ENCODE measurements around the gene EPS8L2. TPM values are rescaled to one million over a fixed set of nuclear protein-coding genes. Genes with fewer than 3 reads are reported as not detected.
"Not testable (repeated sequence)": the region's sequence is repeated elsewhere in the genome, so short reads cannot be mapped to it uniquely, and the experiment has no call there.

Gene EPS8L2
- total RNA-seq, 3 donors from 2014 or later, result 5.2 to 13.0 (median 7.0) TPM

DNA sequence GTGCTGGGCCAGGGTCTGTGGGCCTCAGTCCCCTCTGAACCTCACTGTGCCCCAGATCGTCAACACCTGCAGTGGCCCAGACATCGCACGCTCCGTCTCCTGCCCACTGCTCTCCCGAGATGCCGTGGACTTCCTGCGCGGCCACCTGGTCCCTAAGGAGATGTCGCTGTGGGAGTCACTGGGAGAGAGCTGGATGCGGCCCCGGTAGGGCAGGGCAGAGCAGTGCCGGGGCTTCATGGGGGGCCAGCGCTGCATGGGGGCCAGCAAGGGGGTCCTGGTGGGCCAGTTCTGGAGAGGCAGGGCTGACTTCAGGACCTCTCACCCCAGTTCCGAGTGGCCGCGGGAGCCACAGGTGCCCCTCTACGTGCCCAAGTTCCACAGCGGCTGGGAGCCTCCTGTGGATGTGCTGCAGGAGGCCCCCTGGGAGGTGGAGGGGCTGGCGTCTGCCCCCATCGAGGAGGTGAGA is 16.3 kb downstream of the EPS8L2 start:
- no peak overlapping the region for H3K4me3 Mint-ChIP-seq
- ATAC-seq (no peak), DNase-seq (no peak)
- H3K36me3 Mint-ChIP-seq (ENCODE audit: insufficient read depth), result no peaks in the 10 kb centered on the region
- peaks cover 8% of the 10 kb centered on the region for H3K27me3 Mint-ChIP-seq (ENCODE audit: low read depth)
- peaks cover 16% of the 10 kb centered on the region for H3K4me1 Mint-ChIP-seq (ENCODE audit: low read depth)
- H3K9me3 Mint-ChIP-seq, result no peaks in the 10 kb centered on the region

GRCh38 chr11:723120-723883 is 17.3 kb downstream of the EPS8L2 start:
- ATAC-seq, result peak in 1 of 2 donors; percentile 25
- Mint-ChIP-seq H3K4me3 (peak overlapping the region; percentile 65), H3K27me3 (ENCODE audit: low read depth) (peaks cover 8% of the 10 kb centered on the region), H3K4me1 (ENCODE audit: low read depth) (peaks cover 16% of the 10 kb centered on the region), H3K9me3 (no peaks in the 10 kb centered on the region), H3K36me3 (ENCODE audit: insufficient read depth) (no peaks in the 10 kb centered on the region)
- DNase-seq, result peak; percentile 38

DNA sequence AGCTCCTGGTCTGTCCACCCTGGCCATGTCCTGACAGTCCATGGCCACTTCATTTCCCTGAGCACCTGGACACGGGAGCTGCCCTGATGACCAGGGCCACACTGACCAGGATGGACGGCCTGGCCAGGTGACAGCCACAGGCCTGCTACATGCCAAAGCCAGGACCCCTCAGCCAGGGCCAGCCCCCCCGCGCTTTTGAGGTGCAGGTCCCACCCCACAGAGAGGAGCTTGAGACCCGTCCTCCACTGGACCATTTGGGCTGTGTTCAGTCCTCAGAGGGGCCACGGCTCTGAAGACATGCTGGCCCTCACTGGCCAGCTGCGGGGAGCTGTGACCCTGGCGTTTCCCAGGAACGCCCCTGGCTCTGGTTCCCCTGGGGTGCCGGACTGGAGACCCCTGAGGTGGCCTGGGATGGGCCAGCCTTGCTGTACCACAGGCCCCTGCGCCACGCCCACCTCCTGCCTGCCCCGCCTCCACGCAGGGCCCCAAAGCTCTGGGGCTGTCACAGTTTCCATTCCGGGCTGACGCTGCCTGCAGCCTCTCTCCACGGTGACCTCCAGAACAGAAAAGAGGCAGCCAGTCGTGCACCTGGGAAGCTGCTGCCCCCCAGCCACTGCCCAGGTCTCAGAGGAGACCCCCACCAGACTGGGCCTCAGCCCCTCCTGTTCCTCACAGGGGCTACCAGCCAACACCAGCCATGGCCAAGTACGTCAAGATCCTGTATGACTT is 18.2 kb downstream of the EPS8L2 start:
- peaks cover 16% of the 10 kb centered on the region for H3K4me1 Mint-ChIP-seq (ENCODE audit: low read depth)

DNA sequence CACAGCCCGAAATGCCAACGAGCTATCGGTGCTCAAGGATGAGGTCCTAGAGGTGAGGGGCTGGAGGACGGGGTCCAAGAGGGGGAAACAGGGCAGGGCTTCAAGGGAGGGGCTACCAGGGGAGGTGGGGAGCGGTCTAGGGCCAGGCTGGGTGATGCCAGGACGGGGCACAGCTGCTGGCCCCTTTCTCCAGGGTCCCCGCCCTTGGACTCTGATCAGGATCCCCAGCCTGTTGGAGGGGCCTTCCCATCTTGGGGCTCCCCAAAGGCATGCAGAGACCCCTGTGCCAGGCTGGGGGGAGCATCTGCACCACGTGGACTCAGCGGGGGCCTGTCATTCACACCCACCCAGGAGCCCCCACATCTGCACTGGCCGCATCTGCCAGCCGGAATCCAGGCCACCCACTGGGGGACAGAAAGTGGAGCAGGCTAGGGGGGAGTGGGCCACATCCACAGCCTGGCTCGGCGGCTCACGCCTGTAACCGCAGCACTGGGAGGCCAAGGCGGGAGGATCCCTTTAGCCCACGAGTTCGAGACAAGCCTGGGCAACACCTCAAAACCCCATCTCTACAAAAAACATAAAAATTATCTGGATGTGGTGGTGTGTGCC is 18.9 kb downstream of the EPS8L2 start:
- peaks cover 16% of the 10 kb centered on the region for H3K4me1 Mint-ChIP-seq (ENCODE audit: low read depth)
- peaks cover 7% of the 10 kb centered on the region for H3K27me3 Mint-ChIP-seq (ENCODE audit: low read depth)
- no peaks in the 10 kb centered on the region for H3K36me3 Mint-ChIP-seq (ENCODE audit: insufficient read depth)
- peak overlapping the region; percentile 58 for H3K4me3 Mint-ChIP-seq
- no peak for ATAC-seq
- DNase-seq, result no peak
- H3K9me3 Mint-ChIP-seq, result no peaks in the 10 kb centered on the region

More for the DNA sequence above, 18.2 kb downstream of the EPS8L2 start:
- ATAC-seq (no peak), DNase-seq (no peak)
- peaks cover 8% of the 10 kb centered on the region for H3K27me3 Mint-ChIP-seq (ENCODE audit: low read depth)
- no peaks in the 10 kb centered on the region for H3K9me3 Mint-ChIP-seq
- no peak overlapping the region for H3K4me3 Mint-ChIP-seq
- no peaks in the 10 kb centered on the region for H3K36me3 Mint-ChIP-seq (ENCODE audit: insufficient read depth)

GRCh38 chr11:725624-726202 is 19.7 kb downstream of the EPS8L2 start:
- Mint-ChIP-seq H3K36me3 (ENCODE audit: insufficient read depth) (no peaks in the 10 kb centered on the region), H3K9me3 (no peaks in the 10 kb centered on the region), H3K4me3 (no peak overlapping the region), H3K4me1 (ENCODE audit: low read depth) (peaks cover 16% of the 10 kb centered on the region), H3K27me3 (ENCODE audit: low read depth) (peaks cover 6% of the 10 kb centered on the region)
- no peak for ATAC-seq
- no peak for DNase-seq

DNA sequence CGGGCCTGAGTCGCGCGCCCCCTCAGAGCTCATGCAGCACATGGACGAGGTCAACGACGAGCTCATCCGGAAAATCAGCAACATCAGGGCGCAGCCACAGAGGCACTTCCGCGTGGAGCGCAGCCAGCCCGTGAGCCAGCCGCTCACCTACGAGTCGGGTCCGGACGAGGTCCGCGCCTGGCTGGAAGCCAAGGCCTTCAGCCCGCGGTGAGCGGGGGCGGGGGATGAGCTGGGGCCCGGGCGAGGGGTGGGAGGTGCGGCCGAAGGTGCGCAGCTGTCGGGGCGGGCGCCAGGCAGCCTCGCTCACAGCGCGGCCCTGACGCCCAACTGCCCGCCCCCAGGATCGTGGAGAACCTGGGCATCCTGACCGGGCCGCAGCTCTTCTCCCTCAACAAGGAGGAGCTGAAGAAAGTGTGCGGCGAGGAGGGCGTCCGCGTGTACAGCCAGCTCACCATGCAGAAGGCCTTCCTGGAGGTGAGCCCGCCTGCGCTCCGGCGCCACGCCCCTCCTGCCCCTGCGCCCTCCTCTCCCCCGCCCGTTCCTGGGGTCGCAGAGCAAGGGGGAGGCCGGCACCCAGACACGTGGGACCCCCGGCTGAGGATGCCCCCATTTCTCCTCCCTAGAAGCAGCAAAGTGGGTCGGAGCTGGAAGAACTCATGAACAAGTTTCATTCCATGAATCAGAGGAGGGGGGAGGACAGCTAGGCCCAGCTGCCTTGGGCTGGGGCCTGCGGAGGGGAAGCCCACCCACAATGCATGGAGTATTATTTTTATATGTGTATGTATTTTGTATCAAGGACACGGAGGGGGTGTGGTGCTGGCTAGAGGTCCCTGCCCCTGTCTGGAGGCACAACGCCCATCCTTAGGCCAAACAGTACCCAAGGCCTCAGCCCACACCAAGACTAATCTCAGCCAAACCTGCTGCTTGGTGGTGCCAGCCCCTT is 20.5 kb downstream of the EPS8L2 start:
- H3K9me3 Mint-ChIP-seq, result no peaks in the 10 kb centered on the region
- ATAC-seq (peak; percentile 44 to 52), DNase-seq (peak; percentile 46)
- H3K36me3 Mint-ChIP-seq (ENCODE audit: insufficient read depth), result no peaks in the 10 kb centered on the region
- H3K4me3 Mint-ChIP-seq, result peak overlapping the region; percentile 48
- peaks cover 12% of the 10 kb centered on the region for H3K4me1 Mint-ChIP-seq (ENCODE audit: low read depth)
- H3K27me3 Mint-ChIP-seq (ENCODE audit: low read depth), result peaks cover 3% of the 10 kb centered on the region

GRCh38 chr11:727281-727701 is 21.3 kb downstream of the EPS8L2 start:
- H3K4me3 Mint-ChIP-seq, result no peak overlapping the region
- peaks cover 3% of the 10 kb centered on the region for H3K27me3 Mint-ChIP-seq (ENCODE audit: low read depth)
- peaks cover 9% of the 10 kb centered on the region for H3K4me1 Mint-ChIP-seq (ENCODE audit: low read depth)
- no peak for DNase-seq
- ATAC-seq, result no peak
- no peaks in the 10 kb centered on the region for H3K9me3 Mint-ChIP-seq
- H3K36me3 Mint-ChIP-seq (ENCODE audit: insufficient read depth), result no peaks in the 10 kb centered on the region

DNA sequence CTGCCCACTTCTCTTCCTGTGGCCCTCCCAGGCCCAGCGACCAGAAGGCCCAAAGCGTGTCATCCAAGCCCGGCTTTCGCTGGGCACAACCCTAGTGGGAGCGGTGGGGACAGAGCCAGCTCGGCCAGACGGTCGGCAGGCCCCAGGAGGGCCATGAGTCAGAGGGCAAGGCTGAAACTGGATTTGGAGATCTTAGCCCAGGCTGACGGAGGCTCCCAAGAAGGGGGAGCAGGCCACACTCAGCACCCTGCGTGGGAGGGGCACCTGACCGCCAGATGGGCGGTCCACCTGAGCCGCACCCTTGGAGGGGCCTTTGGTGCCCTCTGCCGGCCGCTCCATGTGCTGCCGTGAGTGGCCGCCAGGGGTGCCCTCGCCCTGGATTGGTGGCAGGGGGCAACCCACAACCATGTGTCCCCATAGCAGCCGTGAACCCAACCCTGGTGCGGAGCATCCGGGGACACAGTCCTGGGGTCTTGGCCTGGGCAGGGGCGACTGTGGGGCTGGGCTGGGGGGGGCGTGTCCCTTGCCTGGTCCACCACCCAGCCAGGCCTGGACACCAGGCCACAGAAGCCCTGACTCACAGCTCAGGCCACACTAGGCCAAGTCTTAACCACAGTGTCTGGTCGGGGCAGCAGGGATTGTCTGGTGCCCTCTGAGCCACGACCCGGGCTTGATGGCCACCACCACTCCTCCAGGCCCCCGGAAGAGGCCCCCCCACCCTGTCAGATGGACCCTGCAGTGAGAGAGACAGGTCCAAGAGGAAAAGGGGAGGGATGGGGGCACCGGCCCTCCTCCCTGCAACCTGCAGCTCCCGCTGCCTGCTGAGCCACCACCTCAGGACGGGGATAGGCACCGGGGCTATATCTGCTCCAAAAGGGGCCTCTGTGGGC is 22.1 kb downstream of the EPS8L2 start:
- peaks cover 2% of the 10 kb centered on the region for H3K27me3 Mint-ChIP-seq (ENCODE audit: low read depth)
- H3K36me3 Mint-ChIP-seq (ENCODE audit: insufficient read depth), result no peaks in the 10 kb centered on the region
- peak; percentile 74 for DNase-seq
- no peaks in the 10 kb centered on the region for H3K9me3 Mint-ChIP-seq
- H3K4me3 Mint-ChIP-seq, result no peak overlapping the region
- H3K4me1 Mint-ChIP-seq (ENCODE audit: low read depth), result peaks cover 8% of the 10 kb centered on the region
- ATAC-seq, result peak; percentile 74 to 78

- ATAC-seq (no peak), DNase-seq (no peak)
- Mint-ChIP-seq H3K4me3 (no peak overlapping the region), H3K9me3 (no peaks in the 10 kb centered on the region), H3K27me3 (ENCODE audit: low read depth) (no peaks in the 10 kb centered on the region), H3K36me3 (ENCODE audit: insufficient read depth) (no peaks in the 10 kb centered on the region), H3K4me1 (ENCODE audit: low read depth) (peaks cover 5% of the 10 kb centered on the region)
Observed at GRCh38 chr11:728901-729491, 23.0 kb downstream of the EPS8L2 start.

DNA sequence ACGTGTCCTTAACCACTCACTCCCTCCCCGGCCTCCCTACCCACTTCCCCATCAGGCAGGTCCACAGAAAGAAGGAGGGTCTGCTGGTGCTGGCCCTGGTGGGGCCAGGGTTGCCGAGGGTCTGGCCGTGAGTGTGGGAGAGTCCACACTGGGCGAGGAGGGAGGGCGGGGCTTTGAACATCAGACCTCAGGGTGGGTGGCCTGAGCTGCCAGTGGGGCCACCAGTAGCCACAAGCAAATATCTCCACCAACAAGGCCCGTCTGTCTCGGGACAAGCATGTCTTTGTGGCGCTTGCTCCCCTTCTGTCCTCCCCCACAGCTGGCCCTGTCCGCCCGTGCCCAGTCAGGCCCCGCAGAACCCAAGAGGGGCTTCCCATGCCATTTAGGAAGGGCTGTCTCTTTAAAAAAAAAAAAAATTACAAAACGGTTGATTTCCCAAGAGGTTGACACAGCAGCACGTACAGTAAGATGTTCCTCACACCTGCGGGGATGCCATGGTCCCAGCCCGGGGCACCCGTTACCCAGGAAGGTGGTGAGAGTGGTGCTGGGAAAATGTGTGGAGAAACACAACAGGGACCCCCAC is 23.6 kb downstream of the EPS8L2 start:
- H3K4me1 Mint-ChIP-seq (ENCODE audit: low read depth), result peaks cover 3% of the 10 kb centered on the region
- DNase-seq, result no peak
- ATAC-seq, result no peak
- H3K36me3 Mint-ChIP-seq (ENCODE audit: insufficient read depth), result no peaks in the 10 kb centered on the region
- H3K27me3 Mint-ChIP-seq (ENCODE audit: low read depth), result no peaks in the 10 kb centered on the region
- H3K4me3 Mint-ChIP-seq, result no peak overlapping the region
- no peaks in the 10 kb centered on the region for H3K9me3 Mint-ChIP-seq

GRCh38 chr11:733072-733471 is 27.0 kb downstream of the EPS8L2 start:
- Mint-ChIP-seq H3K36me3 (ENCODE audit: insufficient read depth) (no peaks in the 10 kb centered on the region), H3K4me1 (ENCODE audit: low read depth) (peaks cover 13% of the 10 kb centered on the region), H3K9me3 (no peaks in the 10 kb centered on the region), H3K4me3 (no peak overlapping the region), H3K27me3 (ENCODE audit: low read depth) (no peaks in the 10 kb centered on the region)
- DNase-seq, result no peak
- ATAC-seq, result no peak

GRCh38 chr11:734541-734940 is 28.5 kb downstream of the EPS8L2 start:
- not testable (repeated sequence) for H3K9me3 Mint-ChIP-seq; ATAC-seq; H3K4me3 Mint-ChIP-seq; H3K27me3 Mint-ChIP-seq (ENCODE audit: low read depth); H3K36me3 Mint-ChIP-seq (ENCODE audit: insufficient read depth); DNase-seq
- peaks cover 13% of the 10 kb centered on the region for H3K4me1 Mint-ChIP-seq (ENCODE audit: low read depth)
